T-helper 1 cell treated with Interleukin-12 subunit alpha and Interleukin-12 subunit beta and Interleukin-4 antibody, amounts not matched to agents 30 μg/mL and 1 μg/mL, for 36 hours (primary cell): ENCODE data around the gene ZDHHC8.

Experiments used
- H3K27ac Mint-ChIP-seq: one replicate; pipeline ENCODE4 v1.8.0; 2021; ENCODE audit warnings: mild to moderate bottlenecking, mixed read lengths
- H3K27me3 Mint-ChIP-seq: one replicate; pipeline ENCODE4 v1.8.0; 2021; ENCODE audit warnings: low read depth, mixed read lengths
- H3K36me3 Mint-ChIP-seq: one replicate; pipeline ENCODE4 v1.8.0; 2021; ENCODE audit warnings: low read depth, mixed read lengths
- H3K4me1 Mint-ChIP-seq: one replicate; pipeline ENCODE4 v1.8.0; 2021; ENCODE audit warnings: low read depth, mixed read lengths
- H3K4me3 Mint-ChIP-seq: one replicate; pipeline ENCODE4 v1.8.0; 2021; ENCODE audit warnings: mild to moderate bottlenecking, moderate library complexity, mixed read lengths
- H3K9me3 Mint-ChIP-seq: one replicate; pipeline ENCODE4 v1.8.0; 2021; ENCODE audit warnings: mixed read lengths

ZDHHC8 gene

GRCh38 chr22:20090730-20091240 lies 40.8 kb upstream of the ZDHHC8 start:
- Mint-ChIP-seq H3K27ac (peak overlapping the region; percentile 1), H3K4me1 (peaks cover 18% of the 10 kb centered on the region), H3K27me3 (no peaks in the 10 kb centered on the region), H3K4me3 (no peak overlapping the region), H3K36me3 (peaks cover 59% of the 10 kb centered on the region), H3K9me3 (no peaks in the 10 kb centered on the region)

GRCh38 chr22:20091690-20092476 lies 39.7 kb upstream of the ZDHHC8 start:
- Mint-ChIP-seq H3K9me3 (no peaks in the 10 kb centered on the region), H3K36me3 (peaks cover 62% of the 10 kb centered on the region), H3K4me1 (peaks cover 15% of the 10 kb centered on the region), H3K27me3 (no peaks in the 10 kb centered on the region), H3K27ac (no peak overlapping the region), H3K4me3 (no peak overlapping the region)

GRCh38 chr22:20092477-20092854 lies 39.1 kb upstream of the ZDHHC8 start:
- no peak overlapping the region for H3K4me3 Mint-ChIP-seq
- H3K27ac Mint-ChIP-seq = no peak overlapping the region
- H3K36me3 Mint-ChIP-seq = peaks cover 62% of the 10 kb centered on the region
- peaks cover 15% of the 10 kb centered on the region for H3K4me1 Mint-ChIP-seq
- H3K27me3 Mint-ChIP-seq = no peaks in the 10 kb centered on the region
- no peaks in the 10 kb centered on the region for H3K9me3 Mint-ChIP-seq

GRCh38 chr22:20093418-20094196 lies 38.0 kb upstream of the ZDHHC8 start:
- Mint-ChIP-seq H3K36me3 (peaks cover 63% of the 10 kb centered on the region), H3K4me3 (no peak overlapping the region), H3K9me3 (no peaks in the 10 kb centered on the region), H3K27me3 (no peaks in the 10 kb centered on the region), H3K27ac (no peak overlapping the region), H3K4me1 (peaks cover 16% of the 10 kb centered on the region)

GRCh38 chr22:20094197-20094807 lies 37.3 kb upstream of the ZDHHC8 start:
- Mint-ChIP-seq H3K4me3 (no peak overlapping the region), H3K27ac (no peak overlapping the region)

GRCh38 chr22:20095521-20095920 lies 36.1 kb upstream of the ZDHHC8 start:
- peaks cover 65% of the 10 kb centered on the region for H3K36me3 Mint-ChIP-seq
- H3K27me3 Mint-ChIP-seq = no peaks in the 10 kb centered on the region
- no peak overlapping the region for H3K27ac Mint-ChIP-seq
- peaks cover 33% of the 10 kb centered on the region for H3K4me1 Mint-ChIP-seq
- no peaks in the 10 kb centered on the region for H3K9me3 Mint-ChIP-seq
- H3K4me3 Mint-ChIP-seq = no peak overlapping the region

More at GRCh38 chr22:20094197-20094807, 37.3 kb upstream of the ZDHHC8 start:
- Mint-ChIP-seq H3K27me3 (no peaks in the 10 kb centered on the region), H3K9me3 (no peaks in the 10 kb centered on the region), H3K4me1 (peaks cover 23% of the 10 kb centered on the region), H3K36me3 (peaks cover 69% of the 10 kb centered on the region)

GRCh38 chr22:20096574-20097420 lies 34.8 kb upstream of the ZDHHC8 start:
- no peaks in the 10 kb centered on the region for H3K9me3 Mint-ChIP-seq
- no peaks in the 10 kb centered on the region for H3K27me3 Mint-ChIP-seq
- no peak overlapping the region for H3K4me3 Mint-ChIP-seq
- peaks cover 54% of the 10 kb centered on the region for H3K36me3 Mint-ChIP-seq
- H3K4me1 Mint-ChIP-seq = peaks cover 38% of the 10 kb centered on the region
- no peak overlapping the region for H3K27ac Mint-ChIP-seq

GRCh38 chr22:20099099-20099711 lies 32.4 kb upstream of the ZDHHC8 start:
- H3K36me3 Mint-ChIP-seq = peaks cover 58% of the 10 kb centered on the region
- peaks cover 44% of the 10 kb centered on the region for H3K4me1 Mint-ChIP-seq

GRCh38 chr22:20101638-20102037 lies 30.0 kb upstream of the ZDHHC8 start:
- Mint-ChIP-seq H3K4me1 (peaks cover 41% of the 10 kb centered on the region), H3K27me3 (no peaks in the 10 kb centered on the region), H3K4me3 (no peak overlapping the region), H3K9me3 (no peaks in the 10 kb centered on the region), H3K36me3 (peaks cover 37% of the 10 kb centered on the region), H3K27ac (peak overlapping the region; percentile 45)

More at GRCh38 chr22:20099099-20099711, 32.4 kb upstream of the ZDHHC8 start:
- Mint-ChIP-seq H3K27me3 (no peaks in the 10 kb centered on the region), H3K4me3 (no peak overlapping the region), H3K9me3 (no peaks in the 10 kb centered on the region), H3K27ac (peak overlapping the region; percentile 86)

- peaks cover 41% of the 10 kb centered on the region for H3K4me1 Mint-ChIP-seq
- H3K27ac Mint-ChIP-seq = peak overlapping the region; percentile 66
- H3K27me3 Mint-ChIP-seq = no peaks in the 10 kb centered on the region
- peaks cover 36% of the 10 kb centered on the region for H3K36me3 Mint-ChIP-seq
- no peaks in the 10 kb centered on the region for H3K9me3 Mint-ChIP-seq
- peak overlapping the region; percentile 25 for H3K4me3 Mint-ChIP-seq
These were observed 29.3 kb upstream of the ZDHHC8 start for GRCh38 chr22:20102203-20102780.

- Mint-ChIP-seq H3K27ac (no peak overlapping the region), H3K4me1 (peaks cover 18% of the 10 kb centered on the region), H3K9me3 (no peaks in the 10 kb centered on the region), H3K4me3 (no peak overlapping the region), H3K27me3 (no peaks in the 10 kb centered on the region), H3K36me3 (peaks cover 27% of the 10 kb centered on the region)
These were observed 26.0 kb upstream of the ZDHHC8 start for GRCh38 chr22:20105456-20106204.

GRCh38 chr22:20106205-20106848 lies 25.3 kb upstream of the ZDHHC8 start:
- Mint-ChIP-seq H3K27ac (no peak overlapping the region), H3K36me3 (peaks cover 28% of the 10 kb centered on the region), H3K9me3 (no peaks in the 10 kb centered on the region), H3K4me1 (peaks cover 15% of the 10 kb centered on the region), H3K27me3 (no peaks in the 10 kb centered on the region), H3K4me3 (no peak overlapping the region)
